ENCODE results near the gene FZR1.

Gene FZR1

GRCh38 chr19:3474614-3475013, 31.5 kb upstream of the FZR1 start:
- no peak for DNase-seq

DNA sequence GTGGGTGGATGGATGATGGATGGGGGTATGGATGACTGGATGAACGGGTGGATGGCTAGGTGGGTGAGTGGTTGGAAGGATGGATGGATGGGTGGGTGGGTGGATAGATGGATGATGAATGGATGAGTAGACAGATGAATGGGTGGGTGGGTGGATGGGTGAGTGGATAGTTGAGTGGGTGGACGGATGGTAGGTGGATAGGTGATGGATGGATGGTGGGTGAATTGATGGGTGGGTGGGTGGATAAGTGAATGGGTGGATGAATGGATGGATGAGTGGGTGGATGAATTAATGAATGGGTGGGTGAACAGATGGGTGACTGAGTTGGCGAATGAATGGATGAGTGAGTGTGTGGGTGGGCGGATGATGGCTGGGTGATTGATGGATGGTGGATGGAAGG, 30.7 kb upstream of the FZR1 start:
- no peak for DNase-seq

DNA sequence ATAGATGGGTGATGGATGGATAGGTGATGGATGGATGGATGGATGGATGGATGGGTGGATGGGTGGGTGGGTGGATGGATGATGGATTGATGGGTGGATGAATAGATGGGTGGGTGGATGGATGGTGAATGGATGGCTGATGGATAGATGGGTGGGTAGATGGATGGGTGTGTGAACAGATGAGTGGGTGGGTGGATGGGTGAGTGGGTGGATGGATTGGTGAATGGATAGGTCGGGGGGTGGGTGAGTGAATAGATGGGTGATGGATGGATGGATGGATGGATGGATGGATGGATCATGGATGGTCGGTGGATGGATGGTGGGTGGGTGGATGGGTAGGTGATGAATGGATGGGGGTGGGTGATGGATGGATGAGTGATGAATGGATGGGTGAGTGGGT, 29.3 kb upstream of the FZR1 start:
- no peak for DNase-seq

- no peak for DNase-seq
Measured at GRCh38 chr19:3477506-3477905, 28.6 kb upstream of the FZR1 start.

DNA sequence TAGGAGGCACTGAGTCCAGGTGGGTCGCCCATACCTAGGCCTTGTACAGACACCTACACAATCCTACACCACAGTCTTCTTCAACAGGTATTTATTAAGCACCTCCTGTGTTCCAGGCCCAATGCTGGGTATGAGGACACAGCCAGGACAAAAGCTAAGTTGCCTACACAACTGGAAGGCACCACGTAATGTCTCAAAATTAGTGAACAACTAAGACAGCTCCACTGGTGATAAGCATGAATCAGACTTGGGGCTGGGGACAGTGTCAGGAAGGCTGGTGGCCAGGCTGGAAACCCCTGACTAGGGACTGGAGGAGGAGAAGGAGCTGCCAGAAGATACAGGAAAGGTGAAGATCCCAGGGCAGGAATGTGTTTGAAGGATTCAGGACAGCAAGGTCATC, 28.2 kb upstream of the FZR1 start:
- DNase-seq: no peak

- DNase-seq: no peak
Measured at GRCh38 chr19:3478409-3479176, 27.5 kb upstream of the FZR1 start.

DNA sequence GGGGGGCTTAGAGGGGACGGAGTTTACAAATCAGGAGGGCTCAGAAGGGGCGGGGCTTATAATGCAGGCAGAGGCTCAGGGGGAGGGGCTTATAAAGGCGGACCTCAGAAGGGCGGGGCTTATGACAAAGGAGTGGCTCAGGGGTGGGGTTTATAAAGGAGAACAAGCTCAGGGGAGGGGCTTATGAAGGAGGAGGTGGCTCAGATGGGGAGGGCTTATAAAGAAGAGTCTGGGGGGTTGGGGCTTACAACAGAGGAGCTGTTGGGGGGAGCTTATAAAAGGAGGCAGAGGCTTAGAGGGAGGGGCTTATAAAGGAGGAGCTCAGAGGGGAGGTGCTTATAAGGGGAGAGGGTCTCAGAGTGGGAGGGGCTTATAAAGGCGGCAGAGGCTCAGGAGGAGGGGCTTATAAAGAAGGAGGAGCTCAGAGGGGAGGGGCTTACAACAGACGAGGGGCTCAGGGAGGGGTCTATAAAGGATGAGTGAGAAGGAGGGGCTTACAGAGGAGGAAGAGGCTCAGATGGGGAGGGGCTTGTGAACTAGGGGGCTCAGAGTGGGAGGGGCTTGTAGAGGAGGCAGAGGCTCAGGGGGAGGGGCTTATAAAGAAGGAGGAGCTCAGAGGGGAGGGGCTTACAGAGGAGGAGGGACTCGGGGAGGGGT, 26.8 kb upstream of the FZR1 start:
- no peak for DNase-seq

DNA sequence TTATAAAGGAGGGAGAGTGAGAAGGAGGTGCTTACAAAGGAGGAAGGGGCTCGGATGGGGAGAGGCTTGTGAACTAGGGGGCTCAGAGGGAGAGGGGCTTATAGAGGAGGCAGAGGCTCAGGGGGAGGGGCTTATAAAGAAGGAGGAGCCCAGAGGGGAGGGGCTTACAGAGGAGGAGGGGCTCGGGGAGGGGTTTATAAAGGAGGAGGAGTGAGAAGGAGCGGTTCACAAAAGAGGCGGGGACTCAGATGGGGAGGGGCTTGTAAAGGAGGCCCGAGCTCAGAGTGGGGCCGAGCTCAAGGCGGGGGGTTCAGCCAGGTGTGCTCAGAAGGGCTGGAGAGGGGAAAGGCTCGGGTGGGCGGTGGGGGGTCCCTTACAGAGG, 26.3 kb upstream of the FZR1 start:
- DNase-seq: no peak

DNA sequence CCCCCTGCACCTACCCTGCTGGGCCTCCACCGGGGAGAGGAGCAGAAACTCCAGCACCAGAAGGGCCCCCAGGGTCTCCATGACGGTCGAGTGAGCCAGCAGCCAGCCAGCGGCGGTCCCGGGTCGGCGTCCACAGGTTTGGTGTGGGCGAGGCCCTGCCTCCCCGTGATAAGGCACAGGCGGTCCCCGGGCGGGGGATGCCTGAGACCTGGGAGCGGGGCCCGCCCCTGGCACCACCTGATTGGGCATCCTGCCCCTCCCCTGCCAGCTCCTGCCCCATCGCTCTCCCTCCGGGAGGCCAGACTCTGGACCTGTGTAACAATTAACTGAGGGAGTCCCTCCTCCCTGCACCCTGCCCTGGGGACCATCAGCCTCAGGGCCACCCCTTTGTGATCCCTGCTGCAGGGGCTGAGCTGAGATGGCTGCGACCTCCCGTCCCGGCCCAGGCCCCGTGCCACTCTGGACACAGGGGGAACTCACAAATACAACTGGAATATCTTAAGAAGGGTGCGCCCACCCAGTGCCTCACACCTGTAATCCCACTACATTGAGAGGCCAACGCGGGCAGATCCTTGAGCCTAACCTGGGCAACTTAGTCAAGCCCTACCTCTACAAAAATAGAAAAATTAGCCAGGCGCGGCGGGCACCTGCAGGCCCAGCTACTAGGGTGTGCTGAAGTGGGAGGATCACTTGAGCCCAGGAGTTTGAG, 25.6 kb upstream of the FZR1 start, which contains the start of gene SMIM24:
TSS of gene SMIM24 (minus strand) at position 143 of the 709 bp plus-strand sequence. CDS start at position 81, 62 bp downstream.
- DNase-seq: no peak

GRCh38 chr19:3481241-3482090, 24.6 kb upstream of the FZR1 start:
- DNase-seq: no peak

- no peak for DNase-seq
Measured at GRCh38 chr19:3482507-3483225, 23.4 kb upstream of the FZR1 start.

GRCh38 chr19:3483226-3483628, 22.9 kb upstream of the FZR1 start, which contains the start of gene SMIM44:
Gene SMIM44, minus strand, starts transcription at chr19:3483441. Its CDS starts 38 bp downstream, at chr19:3483403.
- DNase-seq: no peak

DNA sequence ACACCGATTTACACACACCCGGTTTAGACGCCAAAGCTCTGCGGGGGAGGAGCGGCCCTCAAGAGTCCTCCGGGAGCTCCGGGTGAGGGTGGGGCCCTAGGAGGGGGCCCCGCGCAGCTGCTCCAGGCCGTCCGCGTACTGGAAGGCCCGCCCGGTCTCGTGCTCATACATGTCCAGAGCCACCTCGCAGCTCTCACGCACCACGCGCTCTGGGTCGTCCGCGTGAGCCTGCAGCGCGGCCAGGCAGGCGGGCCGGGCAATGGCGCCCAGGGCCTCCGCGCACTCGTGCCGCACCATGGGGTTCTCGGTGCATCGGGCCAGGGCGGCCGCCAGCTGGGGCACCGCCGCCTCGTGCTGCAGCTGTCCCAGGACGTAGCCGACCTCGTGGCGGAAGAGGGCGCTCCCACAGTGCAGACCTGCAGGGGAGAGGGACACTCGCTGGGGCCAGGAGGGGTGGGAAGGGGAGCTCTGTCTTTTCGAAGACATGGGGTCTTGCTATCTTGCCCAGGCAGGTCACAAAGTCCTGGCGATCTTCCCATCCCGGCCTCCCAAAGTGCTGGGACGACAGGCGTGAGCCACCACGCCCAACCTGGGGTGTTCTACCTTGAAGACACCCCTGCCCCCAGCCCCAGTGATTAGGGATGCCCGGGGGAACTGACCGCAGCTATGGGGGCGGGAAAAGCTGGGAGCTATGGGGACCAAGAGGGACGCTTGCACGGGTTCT, 14.6 kb upstream of the FZR1 start:
- DNase-seq: no peak

- no peak for DNase-seq
Measured at GRCh38 chr19:3492131-3492839, 13.8 kb upstream of the FZR1 start.

GRCh38 chr19:3492919-3493318, 13.2 kb upstream of the FZR1 start:
- DNase-seq: no peak

- DNase-seq: no peak
Measured at GRCh38 chr19:3493651-3494050, 12.5 kb upstream of the FZR1 start.

DNA sequence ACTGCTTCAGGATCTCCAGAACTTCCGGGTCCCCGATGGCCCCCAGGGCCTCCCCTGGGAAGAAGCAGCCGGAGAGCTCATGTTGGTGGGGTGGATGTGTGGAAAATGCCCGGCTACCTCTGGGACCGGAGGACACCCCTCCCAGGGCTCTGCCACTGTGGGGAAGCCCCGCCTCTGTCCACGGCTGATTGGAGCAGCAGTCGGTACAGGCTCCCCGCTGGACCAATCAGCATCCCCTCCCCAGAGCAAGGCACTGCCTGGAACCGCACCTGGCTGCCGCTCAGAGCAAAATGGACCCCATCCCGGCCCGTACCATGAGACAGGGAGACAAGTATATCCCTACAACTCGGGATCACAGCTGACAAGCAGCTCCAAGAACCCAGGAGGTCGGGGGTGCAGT, 12.1 kb upstream of the FZR1 start:
- DNase-seq: no peak

DNA sequence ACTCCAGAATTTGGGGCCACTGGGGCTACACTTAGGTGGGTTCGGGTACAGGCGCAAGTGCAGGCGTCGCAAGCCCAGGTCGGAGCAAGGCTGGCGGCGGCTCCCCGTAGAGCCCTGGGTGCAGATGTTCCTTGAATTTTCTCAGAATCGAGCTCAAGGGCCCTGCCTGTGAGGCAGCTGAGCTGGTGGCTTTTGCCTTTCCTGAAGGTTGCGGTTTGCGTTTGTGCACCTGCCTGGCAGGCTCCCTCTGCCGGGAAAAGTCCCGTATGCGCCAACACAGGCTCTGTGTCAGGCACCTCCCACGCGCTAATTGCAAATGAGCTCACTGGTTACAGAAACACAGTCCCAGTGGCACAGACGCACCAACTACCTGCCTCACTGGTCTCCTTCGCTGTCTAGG, 11.6 kb upstream of the FZR1 start:
- DNase-seq: no peak

GRCh38 chr19:3496392-3497273, 9.5 kb upstream of the FZR1 start:
- no peak for DNase-seq
